ENCODE results near the gene OAS3. TPM values are rescaled to one million over a fixed set of nuclear protein-coding genes. Genes with fewer than 3 reads are reported as not detected.

The OAS3 gene
- total and polyA plus RNA-seq, 4 donors, result 3.8 to 9.5 (median 5.4) TPM

DNA sequence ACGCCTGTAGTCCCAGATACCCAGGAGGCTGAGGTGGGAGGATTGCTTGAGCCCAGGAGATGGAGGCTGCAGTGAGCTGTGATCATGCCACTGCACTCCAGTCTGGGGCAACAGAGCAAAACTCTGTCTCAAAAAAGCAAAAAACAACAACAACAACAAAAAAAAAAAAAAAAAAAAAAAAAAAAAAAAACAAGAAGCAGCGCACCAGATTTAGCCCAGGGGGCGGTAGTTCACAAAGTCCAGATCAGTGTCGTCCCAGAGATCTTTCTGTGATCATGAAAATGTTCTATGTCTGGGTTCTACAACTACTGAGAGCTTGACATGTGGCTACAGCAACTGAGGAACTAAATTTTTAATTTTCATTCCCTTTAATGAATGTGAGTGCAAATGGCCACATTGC lies 67.5 kb downstream of the OAS3 start:
- no peak overlapping the region for H3K9ac ChIP-seq (ENCODE audit: low read depth in 1 of 2, low read length in 2 of 2)
- H3K27ac ChIP-seq (ENCODE audit: low read depth in 1 of 2, low read length in 2 of 2), result no peak overlapping the region
- peaks cover 0 to 8% (median 5%) of the 10 kb centered on the region in 4 donors for H3K4me1 ChIP-seq (ENCODE audit: control insufficient read depth in 4 of 4, insufficient read depth in 4 of 4, low read length in 3 of 4)
- no peak overlapping the region for H3K4me3 ChIP-seq (ENCODE audit: low read depth in 1 of 3, low read length in 3 of 3)
- 74% methylated on average over 4 of the region's 4 CpGs for WGBS
- peaks cover 0 to 42% (median 24%) of the 10 kb centered on the region in 4 donors for H3K36me3 ChIP-seq (ENCODE audit: control insufficient read depth in 4 of 4, insufficient read depth in 3 of 4, low read depth in 1 of 4, low read length in 3 of 4)
- no peak for DNase-seq (ENCODE audit: low spot score)
- H3K9me3 ChIP-seq (ENCODE audit: control insufficient read depth in 4 of 4, low read length in 3 of 4), result no peaks in the 10 kb centered on the region
- TF ChIP-seq MAX (IDR thresholded peaks at IDR 0.05) (no peak), RAD21 (IDR thresholded peaks at IDR 0.05) (no peak), HNF4A (conservative IDR thresholded peaks at IDR 0.05) (peak in 1 of 2 donors; percentile 15), RXRA (IDR thresholded peaks at IDR 0.05) (no peak), TAF1 (conservative IDR thresholded peaks at IDR 0.05) (no peak), JUND (IDR thresholded peaks at IDR 0.05) (no peak)
- TF ChIP-seq, protein P1, sequence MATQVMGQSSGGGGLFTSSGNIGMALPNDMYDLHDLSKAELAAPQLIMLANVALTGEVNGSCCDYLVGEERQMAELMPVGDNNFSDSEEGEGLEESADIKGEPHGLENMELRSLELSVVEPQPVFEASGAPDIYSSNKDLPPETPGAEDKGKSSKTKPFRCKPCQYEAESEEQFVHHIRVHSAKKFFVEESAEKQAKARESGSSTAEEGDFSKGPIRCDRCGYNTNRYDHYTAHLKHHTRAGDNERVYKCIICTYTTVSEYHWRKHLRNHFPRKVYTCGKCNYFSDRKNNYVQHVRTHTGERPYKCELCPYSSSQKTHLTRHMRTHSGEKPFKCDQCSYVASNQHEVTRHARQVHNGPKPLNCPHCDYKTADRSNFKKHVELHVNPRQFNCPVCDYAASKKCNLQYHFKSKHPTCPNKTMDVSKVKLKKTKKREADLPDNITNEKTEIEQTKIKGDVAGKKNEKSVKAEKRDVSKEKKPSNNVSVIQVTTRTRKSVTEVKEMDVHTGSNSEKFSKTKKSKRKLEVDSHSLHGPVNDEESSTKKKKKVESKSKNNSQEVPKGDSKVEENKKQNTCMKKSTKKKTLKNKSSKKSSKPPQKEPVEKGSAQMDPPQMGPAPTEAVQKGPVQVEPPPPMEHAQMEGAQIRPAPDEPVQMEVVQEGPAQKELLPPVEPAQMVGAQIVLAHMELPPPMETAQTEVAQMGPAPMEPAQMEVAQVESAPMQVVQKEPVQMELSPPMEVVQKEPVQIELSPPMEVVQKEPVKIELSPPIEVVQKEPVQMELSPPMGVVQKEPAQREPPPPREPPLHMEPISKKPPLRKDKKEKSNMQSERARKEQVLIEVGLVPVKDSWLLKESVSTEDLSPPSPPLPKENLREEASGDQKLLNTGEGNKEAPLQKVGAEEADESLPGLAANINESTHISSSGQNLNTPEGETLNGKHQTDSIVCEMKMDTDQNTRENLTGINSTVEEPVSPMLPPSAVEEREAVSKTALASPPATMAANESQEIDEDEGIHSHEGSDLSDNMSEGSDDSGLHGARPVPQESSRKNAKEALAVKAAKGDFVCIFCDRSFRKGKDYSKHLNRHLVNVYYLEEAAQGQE (IDR thresholded peaks at IDR 0.05), result no peak
- no peaks in the 10 kb centered on the region for H3K27me3 ChIP-seq (ENCODE audit: control insufficient read depth in 4 of 4, insufficient read depth in 4 of 4, low read length in 3 of 4)

GRCh38 chr12:113006206-113006605 lies 67.9 kb downstream of the OAS3 start:
- TF ChIP-seq FOXA1 (IDR thresholded peaks at IDR 0.05), result no peak
- TF ChIP-seq MAX (IDR thresholded peaks at IDR 0.05), result no peak
- TF ChIP-seq, protein P1 (IDR thresholded peaks at IDR 0.05), result no peak
- TF ChIP-seq SP1 (IDR thresholded peaks at IDR 0.05), result no peak
- TF ChIP-seq HNF4G (IDR thresholded peaks at IDR 0.05), result no peak
- no peak for TF ChIP-seq ZBTB33 (IDR thresholded peaks at IDR 0.05)
- TF ChIP-seq GABPA (IDR thresholded peaks at IDR 0.05 in 1 of 2, conservative IDR thresholded peaks at IDR 0.05 in 1 of 2), result no peak
- TF ChIP-seq RAD21 (IDR thresholded peaks at IDR 0.05), result no peak
- TF ChIP-seq HNF4A (conservative IDR thresholded peaks at IDR 0.05), result no peak
- no peak for TF ChIP-seq TAF1 (conservative IDR thresholded peaks at IDR 0.05)
- no peak for TF ChIP-seq YY1 (IDR thresholded peaks at IDR 0.05)
- TF ChIP-seq, protein P2, sequence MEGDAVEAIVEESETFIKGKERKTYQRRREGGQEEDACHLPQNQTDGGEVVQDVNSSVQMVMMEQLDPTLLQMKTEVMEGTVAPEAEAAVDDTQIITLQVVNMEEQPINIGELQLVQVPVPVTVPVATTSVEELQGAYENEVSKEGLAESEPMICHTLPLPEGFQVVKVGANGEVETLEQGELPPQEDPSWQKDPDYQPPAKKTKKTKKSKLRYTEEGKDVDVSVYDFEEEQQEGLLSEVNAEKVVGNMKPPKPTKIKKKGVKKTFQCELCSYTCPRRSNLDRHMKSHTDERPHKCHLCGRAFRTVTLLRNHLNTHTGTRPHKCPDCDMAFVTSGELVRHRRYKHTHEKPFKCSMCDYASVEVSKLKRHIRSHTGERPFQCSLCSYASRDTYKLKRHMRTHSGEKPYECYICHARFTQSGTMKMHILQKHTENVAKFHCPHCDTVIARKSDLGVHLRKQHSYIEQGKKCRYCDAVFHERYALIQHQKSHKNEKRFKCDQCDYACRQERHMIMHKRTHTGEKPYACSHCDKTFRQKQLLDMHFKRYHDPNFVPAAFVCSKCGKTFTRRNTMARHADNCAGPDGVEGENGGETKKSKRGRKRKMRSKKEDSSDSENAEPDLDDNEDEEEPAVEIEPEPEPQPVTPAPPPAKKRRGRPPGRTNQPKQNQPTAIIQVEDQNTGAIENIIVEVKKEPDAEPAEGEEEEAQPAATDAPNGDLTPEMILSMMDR (IDR thresholded peaks at IDR 0.05; ENCODE audit: low read depth, low read length, missing input control), result no peak
- TF ChIP-seq EGR1 (IDR thresholded peaks at IDR 0.05; ENCODE audit: low read depth in 2 of 2), result no peak
- TF ChIP-seq JUND (IDR thresholded peaks at IDR 0.05), result no peak
- TF ChIP-seq RXRA (IDR thresholded peaks at IDR 0.05), result no peak
- no peak for TF ChIP-seq FOXA2 (IDR thresholded peaks at IDR 0.05)
- no peak for TF ChIP-seq NR2F2 (IDR thresholded peaks at IDR 0.05)
- H3K27me3 ChIP-seq (ENCODE audit: control insufficient read depth in 4 of 4, insufficient read depth in 4 of 4, low read length in 3 of 4), result no peaks in the 10 kb centered on the region
- DNase-seq (ENCODE audit: low spot score), result no peak
- H3K4me3 ChIP-seq (ENCODE audit: low read depth in 1 of 3, low read length in 3 of 3), result no peak overlapping the region
- WGBS, result 95% methylated on average over 7 of the region's 7 CpGs
- no peak overlapping the region for H3K9ac ChIP-seq (ENCODE audit: low read depth in 1 of 2, low read length in 2 of 2)
- peaks cover 0 to 8% (median 5%) of the 10 kb centered on the region in 4 donors for H3K4me1 ChIP-seq (ENCODE audit: control insufficient read depth in 4 of 4, insufficient read depth in 4 of 4, low read length in 3 of 4)
- peaks cover 0 to 44% (median 25%) of the 10 kb centered on the region in 4 donors for H3K36me3 ChIP-seq (ENCODE audit: control insufficient read depth in 4 of 4, insufficient read depth in 3 of 4, low read depth in 1 of 4, low read length in 3 of 4)
- H3K27ac ChIP-seq (ENCODE audit: low read depth in 1 of 2, low read length in 2 of 2), result no peak overlapping the region
- peaks cover 0 to 1% (median 0%) of the 10 kb centered on the region in 4 donors for H3K9me3 ChIP-seq (ENCODE audit: control insufficient read depth in 4 of 4, low read length in 3 of 4)
